MCF 10A (cell line): Measurements from ENCODE around the gene MYO1D. TPM values are rescaled to one million over a fixed set of nuclear protein-coding genes. Genes with fewer than 3 reads are reported as not detected.

ENCODE experiments used
- BruUV-seq: library from RNA; stranded (reverse); fragments of 400-500 nt; replicated peaks from 2 replicates; lab custom pipeline; 2021; lab: Mats Ljungman, UMichigan
- CTCF ChIA-PET: fragments of 300-600 bp; sonication (Branson Sonifier 250); formaldehyde crosslinking; extraction: SDS; loops from one replicate; lab custom pipeline; 2021; ENCODE audit warnings: antibody characterized with exemption, inconsistent platforms; lab: Yijun Ruan, JAX
- POLR2A ChIA-PET: fragments of 300-600, 350-650 bp; sonication (Branson Sonifier 250); formaldehyde crosslinking; extraction: SDS; loops from one replicate; lab custom pipeline; 2020; ENCODE audit warnings: antibody characterized with exemption, inconsistent platforms; lab: Yijun Ruan, JAX
- DNase-seq: peaks from one replicate; pipeline ENCODE4 v3.0.0-alpha.2; 2018; ENCODE audit not compliant: unreplicated experiment
- H3K27ac Mint-ChIP-seq: one replicate; pipeline ENCODE4 v1.8.0; 2022; ENCODE audit warnings: mild to moderate bottlenecking, low read depth, mixed read lengths; ENCODE audit not compliant: unreplicated experiment
- H3K27me3 Mint-ChIP-seq: one replicate; pipeline ENCODE4 v1.8.0; 2022; ENCODE audit warnings: mixed read lengths; ENCODE audit not compliant: insufficient read depth, unreplicated experiment
- H3K36me3 Mint-ChIP-seq: one replicate; pipeline ENCODE4 v1.8.0; 2022; ENCODE audit warnings: mild to moderate bottlenecking, moderate library complexity, mixed read lengths; ENCODE audit not compliant: insufficient read depth, unreplicated experiment
- H3K4me1 Mint-ChIP-seq: one replicate; pipeline ENCODE4 v1.8.0; 2022; ENCODE audit warnings: mixed read lengths; ENCODE audit not compliant: insufficient read depth, unreplicated experiment
- H3K4me3 Mint-ChIP-seq: one replicate; pipeline ENCODE4 v1.8.0; 2022; ENCODE audit warnings: mild to moderate bottlenecking, moderate library complexity, mixed read lengths; ENCODE audit not compliant: unreplicated experiment
- H3K9me3 Mint-ChIP-seq: one replicate; pipeline ENCODE4 v1.8.0; 2022; ENCODE audit warnings: mixed read lengths; ENCODE audit not compliant: unreplicated experiment
- intact Hi-C: fragments of 100-400 bp; cut with micrococcal nuclease; formaldehyde crosslinking; loops from 2 replicates; pipeline ENCODE4 v1.14.1; 2022
- total RNA-seq: library from RNA; stranded (reverse); gene quantifications from 2 replicates; pipeline ENCODE4 v1.2.3, GENCODE V29; 2022
- TF ChIP-seq, protein P1 (sequence below): fragments of 200-600 bp; IDR thresholded peaks from one replicate; pipeline ENCODE4 v1.8.0; 2022; ENCODE audit warnings: antibody characterized with exemption, mild to moderate bottlenecking; ENCODE audit not compliant: unreplicated experiment

MYO1D gene
- total RNA-seq, 1 experiment from 2014 or later: 30.5 TPM

DNA sequence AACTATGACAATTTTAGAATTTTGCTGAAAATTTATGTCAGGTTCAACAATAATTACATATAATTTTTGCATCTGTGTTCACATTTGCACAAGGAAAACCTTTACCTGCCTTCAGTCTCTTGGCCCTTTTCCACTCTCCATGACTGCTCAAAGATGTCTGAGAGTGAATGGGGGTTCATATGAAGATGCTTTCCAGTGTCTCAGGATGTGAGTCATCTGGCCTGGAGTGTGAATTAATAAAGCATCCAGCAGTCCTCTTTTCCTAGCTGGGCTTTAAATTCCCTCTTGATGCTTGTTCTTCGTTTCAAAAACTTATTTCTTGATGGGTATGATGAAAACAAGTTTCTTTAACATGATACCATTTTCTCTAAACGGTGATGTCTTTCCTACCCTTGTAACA, 290.3 kb downstream of the MYO1D start:
- peak; percentile 17 for DNase-seq
- no peak overlapping the region for H3K4me3 Mint-ChIP-seq

DNA sequence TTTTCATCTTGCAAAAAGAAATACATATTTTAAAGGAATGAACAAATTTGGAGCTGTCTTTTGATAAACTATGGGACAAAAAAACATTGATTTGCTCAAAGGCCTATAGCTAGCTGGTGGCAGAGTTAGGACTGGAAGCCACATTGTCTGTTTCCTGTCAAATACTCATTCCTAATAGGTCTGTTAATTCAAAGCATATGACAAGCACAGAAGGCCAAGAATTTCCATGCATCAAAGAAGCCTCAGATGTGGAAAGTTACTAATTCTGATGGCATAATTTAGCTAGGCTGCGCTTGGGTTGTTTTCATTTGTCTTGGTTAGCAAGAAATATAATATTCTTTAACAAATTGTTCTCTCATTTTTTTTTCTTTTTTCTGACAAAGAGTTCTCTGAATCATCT, 292.1 kb downstream of the MYO1D start:
- H3K36me3 Mint-ChIP-seq: no peaks in the 10 kb centered on the region
- TF ChIP-seq, protein P1, sequence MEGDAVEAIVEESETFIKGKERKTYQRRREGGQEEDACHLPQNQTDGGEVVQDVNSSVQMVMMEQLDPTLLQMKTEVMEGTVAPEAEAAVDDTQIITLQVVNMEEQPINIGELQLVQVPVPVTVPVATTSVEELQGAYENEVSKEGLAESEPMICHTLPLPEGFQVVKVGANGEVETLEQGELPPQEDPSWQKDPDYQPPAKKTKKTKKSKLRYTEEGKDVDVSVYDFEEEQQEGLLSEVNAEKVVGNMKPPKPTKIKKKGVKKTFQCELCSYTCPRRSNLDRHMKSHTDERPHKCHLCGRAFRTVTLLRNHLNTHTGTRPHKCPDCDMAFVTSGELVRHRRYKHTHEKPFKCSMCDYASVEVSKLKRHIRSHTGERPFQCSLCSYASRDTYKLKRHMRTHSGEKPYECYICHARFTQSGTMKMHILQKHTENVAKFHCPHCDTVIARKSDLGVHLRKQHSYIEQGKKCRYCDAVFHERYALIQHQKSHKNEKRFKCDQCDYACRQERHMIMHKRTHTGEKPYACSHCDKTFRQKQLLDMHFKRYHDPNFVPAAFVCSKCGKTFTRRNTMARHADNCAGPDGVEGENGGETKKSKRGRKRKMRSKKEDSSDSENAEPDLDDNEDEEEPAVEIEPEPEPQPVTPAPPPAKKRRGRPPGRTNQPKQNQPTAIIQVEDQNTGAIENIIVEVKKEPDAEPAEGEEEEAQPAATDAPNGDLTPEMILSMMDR: no peak
- H3K9me3 Mint-ChIP-seq: peaks cover 8% of the 10 kb centered on the region
- intact Hi-C loops: no loop called here
- CTCF ChIA-PET: no interaction called here
- POLR2A ChIA-PET: interaction anchor here (0.7 kb wide), 1 partner anchor 162 kb away, joined by 3 read pairs; no protein-coding TSS in a partner anchor
- no peak overlapping the region for H3K4me3 Mint-ChIP-seq
- no TSS peak for BruUV-seq
- no peaks in the 10 kb centered on the region for H3K4me1 Mint-ChIP-seq
- H3K27me3 Mint-ChIP-seq: no peaks in the 10 kb centered on the region
- no peak for DNase-seq
- H3K27ac Mint-ChIP-seq: no peak overlapping the region

More for the DNA sequence above, 290.3 kb downstream of the MYO1D start:
- H3K4me1 Mint-ChIP-seq: no peaks in the 10 kb centered on the region
- ChIA-PET POLR2A (interaction anchor here (0.7 kb wide), 1 partner anchor 17 kb away, joined by 3 read pairs; no protein-coding TSS in a partner anchor), CTCF (interaction anchor here (0.5 kb wide), 1 partner anchor 102 kb away, joined by 3 read pairs; no protein-coding TSS in a partner anchor)
- TF ChIP-seq, protein P1: no peak
- no peak overlapping the region for H3K27ac Mint-ChIP-seq
- no peaks in the 10 kb centered on the region for H3K27me3 Mint-ChIP-seq
- H3K9me3 Mint-ChIP-seq: peaks cover 1% of the 10 kb centered on the region
- BruUV-seq: no TSS peak
- H3K36me3 Mint-ChIP-seq: no peaks in the 10 kb centered on the region
- intact Hi-C loops: no loop called here

DNA sequence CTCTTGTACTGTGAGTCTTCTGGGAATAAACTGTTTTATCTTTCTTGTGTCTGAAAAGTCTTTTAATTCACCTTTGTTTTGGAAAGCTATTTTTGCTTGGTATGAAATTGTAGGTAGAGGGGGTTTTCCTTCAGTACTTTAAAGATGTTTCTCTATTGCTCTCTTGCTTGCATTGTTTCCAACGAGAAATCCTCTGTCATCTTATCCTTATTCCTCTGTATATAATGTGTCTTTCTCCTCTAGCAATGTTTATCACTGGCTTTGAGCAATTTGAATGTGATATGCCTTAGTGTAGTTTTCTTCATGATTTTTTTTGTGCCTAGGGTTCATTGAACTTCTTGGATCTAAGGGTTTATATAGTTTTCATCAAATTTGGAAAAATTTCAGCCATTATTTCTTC, 293.9 kb downstream of the MYO1D start:
- Mint-ChIP-seq H3K27ac (no peak overlapping the region), H3K36me3 (no peaks in the 10 kb centered on the region), H3K4me3 (no peak overlapping the region), H3K9me3 (peaks cover 8% of the 10 kb centered on the region), H3K4me1 (no peaks in the 10 kb centered on the region), H3K27me3 (no peaks in the 10 kb centered on the region)
- DNase-seq: no peak
- ChIA-PET CTCF (interaction anchor here (0.6 kb wide), 1 partner anchor 18 kb away, joined by 3 read pairs; no protein-coding TSS in a partner anchor), POLR2A (no interaction called here)
- BruUV-seq: no TSS peak
- intact Hi-C loops: no loop called here
- TF ChIP-seq, protein P1: no peak

DNA sequence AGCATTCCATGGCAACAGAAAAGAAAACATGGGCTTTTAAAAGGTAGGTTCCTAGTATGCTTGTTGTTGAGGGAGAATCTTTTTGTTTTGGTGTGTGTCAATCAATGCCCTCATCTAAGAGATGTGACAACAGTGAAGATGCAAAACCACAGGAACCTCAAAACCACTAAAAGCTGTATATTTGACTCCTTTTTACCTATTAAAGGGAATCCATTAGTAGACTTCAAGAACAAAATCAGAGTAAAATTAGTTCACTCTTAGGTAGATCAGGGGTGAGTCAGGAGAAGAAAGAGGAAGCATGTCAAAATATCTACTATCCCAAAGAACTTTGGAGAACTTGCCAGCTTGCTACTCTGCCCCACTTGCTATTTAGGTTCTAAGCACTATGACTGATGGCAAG, 301.1 kb downstream of the MYO1D start:
- intact Hi-C loops: no loop called here

More for the DNA sequence above, 301.1 kb downstream of the MYO1D start:
- Mint-ChIP-seq H3K4me3 (no peak overlapping the region), H3K9me3 (no peaks in the 10 kb centered on the region), H3K36me3 (peaks cover 8% of the 10 kb centered on the region), H3K27me3 (no peaks in the 10 kb centered on the region), H3K4me1 (no peaks in the 10 kb centered on the region), H3K27ac (no peak overlapping the region)
- TF ChIP-seq, protein P1: no peak
- DNase-seq: no peak
- CTCF ChIA-PET: interaction anchor here (0.6 to 0.8 kb wide), 2 partner anchors 48 to 422 kb away, joined by 3 read pairs; no protein-coding TSS in a partner anchor
- POLR2A ChIA-PET: no interaction called here
- no TSS peak for BruUV-seq
